Karpas-422 (cell line): ENCODE data around the gene ZNF221. TPM values are rescaled to one million over a fixed set of nuclear protein-coding genes. Genes with fewer than 3 reads are reported as not detected.

Experiments used
- DNase-seq: peaks from one replicate; pipeline ENCODE4 v3.0.0-alpha.2; 2015
- H2AFZ ChIP-seq: fragments of 200-600 bp; sonication (generic); 2 replicates; pipeline ENCODE4 v1.6.1; 2014; ENCODE audit warnings: antibody characterized with exemption, low read length, mixed read lengths
- H3K27ac ChIP-seq: fragments of 200-600 bp; sonication (generic); 2 replicates; pipeline ENCODE4 v1.5.1; 2014; ENCODE audit warnings: mild to moderate bottlenecking, low read length, moderate library complexity
- H3K27me3 ChIP-seq: fragments of 200-600 bp; sonication (generic); 2 replicates; pipeline ENCODE4 v1.6.1; 2014; ENCODE audit warnings: low read length, mixed read lengths
- H3K36me3 ChIP-seq: fragments of 200-600 bp; sonication (generic); 2 replicates; pipeline ENCODE4 v1.6.1; 2014; ENCODE audit warnings: low read length, mixed read lengths; ENCODE audit not compliant: insufficient read depth
- H3K4me1 ChIP-seq: fragments of 200-600 bp; sonication (generic); 2 replicates; pipeline ENCODE4 v1.6.1; 2014; ENCODE audit warnings: mild to moderate bottlenecking, low read length, mixed read lengths
- H3K4me2 ChIP-seq: fragments of 200-600 bp; sonication (generic); 2 replicates; pipeline ENCODE4 v1.6.1; 2014; ENCODE audit warnings: low read length, low read depth, mild to moderate bottlenecking; ENCODE audit not compliant: poor library complexity, severe bottlenecking
- H3K4me3 ChIP-seq: fragments of 200-600 bp; sonication (generic); 2 replicates; pipeline ENCODE4 v1.5.1; 2014; ENCODE audit warnings: mild to moderate bottlenecking, antibody characterized with exemption, low read length, mixed read lengths
- H3K79me2 ChIP-seq: fragments of 200-600 bp; sonication (generic); 2 replicates; pipeline ENCODE4 v1.6.1; 2014; ENCODE audit warnings: mild to moderate bottlenecking, low read length, mixed read lengths
- H3K9ac ChIP-seq: fragments of 200-600 bp; sonication (generic); 2 replicates; pipeline ENCODE4 v1.6.0; 2014; ENCODE audit warnings: low read length
- H3K9me2 ChIP-seq: fragments of 200-600 bp; sonication (generic), shearing (Covaris generic); replicated peaks from 2 replicates; pipeline ENCODE4 v1.6.0; 2014; ENCODE audit warnings: mild to moderate bottlenecking, low read length, moderate library complexity; ENCODE audit not compliant: insufficient read depth
- H3K9me3 ChIP-seq: fragments of 300-700, 200-600 bp; sonication (generic); 2 replicates; pipeline ENCODE4 v1.6.1; 2014; ENCODE audit warnings: low read length, mixed read lengths
- H4K20me1 ChIP-seq: fragments of 200-600 bp; sonication (generic); 2 replicates; pipeline ENCODE4 v1.6.1; 2014; ENCODE audit warnings: mild to moderate bottlenecking, antibody characterized with exemption, low read length, low read depth; ENCODE audit not compliant: insufficient read depth
- total RNA-seq: library from RNA; depleted of rRNA; stranded (reverse); fragments of >200 nt; shearing (Covaris generic); gene quantifications from 2 replicates; pipeline ENCODE4 v1.2.3, GENCODE V29; 2014; ENCODE audit warnings: low replicate concordance

Gene ZNF221
- total RNA-seq, 1 experiment from 2014 or later: 0.19 TPM

- no peak overlapping the region for H3K4me3 ChIP-seq
- no peak overlapping the region for H3K9ac ChIP-seq
- no peak for DNase-seq
- no peaks in the 10 kb centered on the region for H4K20me1 ChIP-seq
- H2AFZ ChIP-seq: no peak overlapping the region
- H3K27ac ChIP-seq: no peak overlapping the region
- H3K79me2 ChIP-seq: no peaks in the 10 kb centered on the region
- H3K9me2 ChIP-seq: no peaks in the 10 kb centered on the region
- peaks cover 51% of the 10 kb centered on the region for H3K9me3 ChIP-seq
- H3K4me1 ChIP-seq: no peaks in the 10 kb centered on the region
- no peaks in the 10 kb centered on the region for H3K27me3 ChIP-seq
- no peak overlapping the region for H3K4me2 ChIP-seq
- H3K36me3 ChIP-seq: peaks cover 69% of the 10 kb centered on the region
These were observed 37.0 kb upstream of the ZNF221 start for GRCh38 chr19:43914051-43914450.

DNA sequence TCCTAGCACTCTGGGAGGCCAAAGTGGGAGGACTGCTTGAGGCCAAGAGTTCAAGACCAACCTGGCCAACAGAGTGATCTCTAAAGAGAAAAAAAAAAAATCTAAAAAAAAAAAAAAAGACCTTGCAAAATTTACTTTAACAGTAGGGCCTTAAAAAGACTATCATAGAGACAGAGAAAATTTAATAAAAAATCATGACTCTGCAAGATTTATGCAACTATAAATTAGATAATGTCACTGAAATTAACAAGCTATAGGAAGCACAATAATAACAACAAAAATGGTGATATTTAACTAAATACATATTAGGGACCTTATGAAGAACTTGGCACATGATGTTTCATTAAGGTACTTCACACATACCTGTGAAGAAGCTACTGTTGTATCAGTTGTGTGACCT is 27.2 kb upstream of the ZNF221 start:
- Histone ChIP-seq H3K27me3 (no peaks in the 10 kb centered on the region), H4K20me1 (no peaks in the 10 kb centered on the region), H3K9me2 (no peaks in the 10 kb centered on the region), H2AFZ (no peak overlapping the region), H3K79me2 (no peaks in the 10 kb centered on the region), H3K27ac (no peak overlapping the region), H3K9ac (no peak overlapping the region), H3K4me3 (no peak overlapping the region), H3K4me2 (no peak overlapping the region), H3K36me3 (peaks cover 97% of the 10 kb centered on the region), H3K9me3 (peaks cover 10% of the 10 kb centered on the region; the same call in 1 of the 2 replicates), H3K4me1 (no peaks in the 10 kb centered on the region)
- no peak for DNase-seq

- no peak overlapping the region for H3K9ac ChIP-seq
- H3K36me3 ChIP-seq: peaks cover 91% of the 10 kb centered on the region
- peaks cover 1% of the 10 kb centered on the region for H3K4me1 ChIP-seq
- no peaks in the 10 kb centered on the region for H3K27me3 ChIP-seq
- no peaks in the 10 kb centered on the region for H4K20me1 ChIP-seq
- no peak overlapping the region for H3K27ac ChIP-seq
- H2AFZ ChIP-seq: no peak overlapping the region
- H3K4me2 ChIP-seq: no peak overlapping the region
- DNase-seq: no peak
- H3K9me2 ChIP-seq: no peaks in the 10 kb centered on the region
- no peaks in the 10 kb centered on the region for H3K9me3 ChIP-seq
- no peak overlapping the region for H3K4me3 ChIP-seq
- H3K79me2 ChIP-seq: peaks cover 11% of the 10 kb centered on the region
These were observed 22.2 kb upstream of the ZNF221 start for GRCh38 chr19:43928820-43929219.

- no peak for DNase-seq
- Histone ChIP-seq H3K9me2 (no peaks in the 10 kb centered on the region), H3K79me2 (peaks cover 22% of the 10 kb centered on the region), H4K20me1 (no peaks in the 10 kb centered on the region), H3K27me3 (no peaks in the 10 kb centered on the region), H3K9ac (peak overlapping the region; percentile 93), H3K36me3 (peaks cover 39% of the 10 kb centered on the region), H3K4me2 (peak overlapping the region; percentile 89), H3K27ac (peak overlapping the region; percentile 53; the same call in 1 of the 2 replicates), H3K4me3 (peak overlapping the region; percentile 98), H2AFZ (peak overlapping the region; percentile 99), H3K9me3 (peaks cover 3% of the 10 kb centered on the region), H3K4me1 (peaks cover 22% of the 10 kb centered on the region)
These were observed 16.7 kb upstream of the ZNF221 start for GRCh38 chr19:43934055-43934984.

DNA sequence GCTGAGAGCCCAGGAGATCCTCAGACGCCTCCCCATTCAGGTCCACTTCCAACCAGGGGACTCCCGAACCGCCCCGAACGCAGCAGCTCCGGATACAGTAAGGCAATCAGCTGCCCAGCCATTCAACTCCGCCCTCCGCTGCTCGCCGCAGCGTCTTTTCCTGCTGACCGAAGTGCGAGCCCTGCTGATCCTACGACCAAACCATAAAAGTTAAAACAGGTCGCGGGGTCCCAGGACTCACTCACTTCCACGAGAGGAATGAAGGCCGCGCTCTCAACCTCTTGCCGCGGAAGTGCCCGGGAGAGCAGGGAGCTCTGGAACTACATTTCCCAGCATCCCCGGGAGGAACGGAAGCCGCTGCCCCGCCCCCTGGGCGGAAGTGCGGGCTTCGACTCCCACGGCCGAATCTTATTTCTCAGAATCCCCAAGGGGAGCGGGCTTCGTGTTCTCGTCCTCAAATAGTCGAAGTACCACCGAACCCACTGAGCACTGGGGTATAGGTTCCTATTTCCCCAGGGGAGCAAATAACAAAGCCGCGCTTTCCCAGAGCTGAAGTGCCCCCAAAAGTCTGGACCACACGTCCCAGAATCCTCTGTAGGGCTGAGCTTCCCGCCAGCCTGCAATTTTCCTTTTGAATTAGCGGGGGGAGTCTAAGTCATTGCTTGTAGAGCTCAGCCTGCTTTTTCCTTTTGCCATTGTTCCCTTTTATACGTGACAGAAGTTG is 15.9 kb upstream of the ZNF221 start, which contains the start of gene ZNF45:
TSS of gene ZNF45 (minus strand) at position 298 of the 724 bp plus-strand sequence. CDS start 13,097 bp downstream, outside the sequence.
- Histone ChIP-seq H3K4me1 (peaks cover 22% of the 10 kb centered on the region), H3K9me3 (peaks cover 7% of the 10 kb centered on the region), H3K9ac (peak within 1 kb of the TSS; percentile 93), H3K27ac (peak within 1 kb of the TSS; percentile 53; the same call in 1 of the 2 replicates), H4K20me1 (no peaks in the 10 kb centered on the region), H3K4me3 (peak within 1 kb of the TSS; percentile 98), H3K79me2 (peaks cover 22% of the 10 kb centered on the region), H2AFZ (peak within 1 kb of the TSS; percentile 99), H3K36me3 (peaks cover 31% of the 10 kb centered on the region), H3K4me2 (peak within 1 kb of the TSS; percentile 89), H3K27me3 (no peaks in the 10 kb centered on the region), H3K9me2 (no peaks in the 10 kb centered on the region)
- DNase-seq: peak; percentile 97

DNA sequence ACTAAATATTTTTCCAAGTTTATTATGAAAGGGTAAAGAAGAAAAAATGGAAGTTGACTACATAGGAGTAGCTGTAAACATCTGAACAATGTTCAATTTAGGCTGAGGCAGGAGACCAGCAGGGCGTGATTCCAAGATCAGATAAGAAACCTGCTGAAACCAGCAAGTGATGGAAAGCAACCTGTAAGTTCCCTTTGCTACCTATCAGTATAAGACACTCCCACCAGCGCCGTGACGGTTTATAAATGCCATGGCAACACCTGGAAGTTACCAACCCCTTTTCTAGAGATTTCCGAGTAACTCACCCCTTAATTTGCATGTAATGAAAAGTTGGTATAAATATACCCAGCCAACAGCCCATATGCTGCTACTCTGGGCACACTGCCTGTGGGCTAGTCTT is 14.8 kb upstream of the ZNF221 start:
- H3K9ac ChIP-seq: no peak overlapping the region
- H3K4me1 ChIP-seq: peaks cover 22% of the 10 kb centered on the region
- no peaks in the 10 kb centered on the region for H3K9me2 ChIP-seq
- H3K27me3 ChIP-seq: no peaks in the 10 kb centered on the region
- no peaks in the 10 kb centered on the region for H4K20me1 ChIP-seq
- H3K79me2 ChIP-seq: peaks cover 22% of the 10 kb centered on the region
- H2AFZ ChIP-seq: 0 out of 2 replicates have a peak overlapping the region, but pooled peaks have one; percentile 99
- no peak overlapping the region for H3K27ac ChIP-seq
- no peak overlapping the region for H3K4me2 ChIP-seq
- DNase-seq: peak; percentile 56
- peaks cover 7% of the 10 kb centered on the region for H3K9me3 ChIP-seq
- H3K4me3 ChIP-seq: peak overlapping the region; percentile 98; the same call in 1 of the 2 replicates
- H3K36me3 ChIP-seq: peaks cover 22% of the 10 kb centered on the region

- no peak for DNase-seq
- H4K20me1 ChIP-seq: no peaks in the 10 kb centered on the region
These were observed 11.3 kb upstream of the ZNF221 start for GRCh38 chr19:43939557-43940260.

More at GRCh38 chr19:43939557-43940260, 11.3 kb upstream of the ZNF221 start:
- Histone ChIP-seq H3K27ac (no peak overlapping the region), H2AFZ (no peak overlapping the region), H3K4me2 (no peak overlapping the region), H3K4me3 (no peak overlapping the region), H3K27me3 (no peaks in the 10 kb centered on the region), H3K9me3 (peaks cover 9% of the 10 kb centered on the region), H3K4me1 (peaks cover 14% of the 10 kb centered on the region), H3K79me2 (peaks cover 3% of the 10 kb centered on the region), H3K36me3 (no peaks in the 10 kb centered on the region), H3K9ac (no peak overlapping the region), H3K9me2 (no peaks in the 10 kb centered on the region)
